ENCODE measurements around the gene AP1G1. TPM values are rescaled to one million over a fixed set of nuclear protein-coding genes. Genes with fewer than 3 reads are reported as not detected.

The AP1G1 gene
- polyA plus RNA-seq, 1 of the 3 experiments (the other 2 are of a cell fraction): 23.8 TPM

DNA sequence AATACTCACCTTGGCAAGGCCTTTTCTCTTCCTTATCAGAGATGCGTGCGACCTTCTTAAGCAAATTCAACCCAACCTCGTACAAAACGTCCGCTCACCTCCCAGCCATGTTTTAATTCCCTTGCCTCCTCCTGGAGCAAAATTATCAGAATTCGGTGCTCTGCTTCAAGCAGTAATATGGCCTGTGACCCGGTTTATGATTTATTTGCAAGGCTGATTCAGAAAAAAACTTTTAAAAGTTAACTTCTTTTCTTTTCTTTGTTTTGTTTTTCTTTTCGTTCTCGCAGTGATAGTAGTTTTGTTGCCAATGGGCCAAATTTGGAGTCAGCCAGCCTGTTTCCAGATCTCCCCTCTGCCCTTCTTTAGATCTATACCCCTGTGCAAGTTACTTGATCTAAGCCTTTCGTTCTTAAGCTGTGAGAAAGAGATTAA lies 84.3 kb downstream of the AP1G1 start, which contains the start of gene PHLPP2:
Gene PHLPP2 (minus strand): TSS at position 382 of the 432 bp plus-strand sequence. CDS start 9,906 bp downstream, outside the sequence.
- H3K4me3 ChIP-seq (ENCODE audit: low read depth in 2 of 2, low read length in 1 of 2): peak within 1 kb of the TSS; percentile 61 to 94
- no peak for DNase-seq
- H3K9me3 ChIP-seq: no peaks in the 10 kb centered on the region
- peak within 1 kb of the TSS; percentile 70; the same call in 1 of the 2 replicates for H3K4me2 ChIP-seq
- no peaks in the 10 kb centered on the region for H3K27me3 ChIP-seq (ENCODE audit: insufficient read depth)
- H4K20me1 ChIP-seq (ENCODE audit: insufficient read depth): peaks cover 10% of the 10 kb centered on the region
- H2AFZ ChIP-seq (ENCODE audit: low read depth): peak within 1 kb of the TSS; percentile 60; the same call in 1 of the 2 replicates
- peaks cover 37% of the 10 kb centered on the region for H3K79me2 ChIP-seq (ENCODE audit: insufficient read depth)
- H3F3A ChIP-seq (replicated peaks; ENCODE audit: insufficient read depth): peaks cover 23% of the 10 kb centered on the region
- H3K9ac ChIP-seq: peak within 1 kb of the TSS; percentile 83
- no peaks in the 10 kb centered on the region for H3K9me2 ChIP-seq
- H3K27ac ChIP-seq (ENCODE audit: low read depth in 2 of 2, low read length in 1 of 2): peak within 1 kb of the TSS; percentile 57 to 73; a peak in 3 of 4 replicates
- no peak for TF ChIP-seq RFX5 (IDR thresholded peaks at IDR 0.05; ENCODE audit: low read length)
- TF ChIP-seq JUND (IDR thresholded peaks at IDR 0.05): no peak
- H3K36me3 ChIP-seq (replicated peaks in 1 of 2; ENCODE audit: control insufficient read depth in 1 of 2, insufficient read depth in 2 of 2, low read length in 1 of 2): peaks cover 3 to 19% of the 10 kb centered on the region in 2 experiments
- CTCF ChIA-PET: interaction anchor here (0.7 to 2.0 kb wide), 2 partner anchors 113 to 147 kb away, joined by 3 to 8 read pairs; no protein-coding TSS in a partner anchor
- H3K4me1 ChIP-seq (ENCODE audit: control insufficient read depth in 1 of 2, insufficient read depth in 2 of 2, low read depth in 1 of 2, low read length in 1 of 2): peaks cover 6 to 10% of the 10 kb centered on the region in 2 experiments; a peak in 2 of 4 replicates
- 60% methylated on average over 10 of the region's 10 CpGs for WGBS (ENCODE audit: low lambda C conversion rate)
- POLR2A ChIA-PET: no interaction called here

GRCh38 chr16:71723537-71724319 lies 84.9 kb downstream of the AP1G1 start:
- H3K36me3 ChIP-seq (replicated peaks in 1 of 2; ENCODE audit: control insufficient read depth in 1 of 2, insufficient read depth in 2 of 2, low read length in 1 of 2): peaks cover 0 to 22% of the 10 kb centered on the region in 2 experiments
- 3% methylated on average over 18 of the region's 104 CpGs for WGBS (ENCODE audit: low lambda C conversion rate)
- peaks cover 43% of the 10 kb centered on the region for H3K79me2 ChIP-seq (ENCODE audit: insufficient read depth)
- no peaks in the 10 kb centered on the region for H3K9me2 ChIP-seq
- peak overlapping the region; percentile 83 for H3K9ac ChIP-seq
- ChIA-PET CTCF (interaction anchor here (0.7 to 2.0 kb wide), 2 partner anchors 113 to 146 kb away, joined by 3 to 8 read pairs; no protein-coding TSS in a partner anchor), POLR2A (no interaction called here)
- TF ChIP-seq GABPA (IDR thresholded peaks at IDR 0.05; ENCODE audit: low read depth) (no peak), SIN3A (IDR thresholded peaks at IDR 0.05; ENCODE audit: borderline replicate concordance, low read depth, low read length) (0 out of 2 replicates have a peak, but pooled peaks have one; percentile 45), TAF1 (IDR thresholded peaks at IDR 0.05; ENCODE audit: borderline replicate concordance, low read depth, low read length) (no peak), RAD21 (IDR thresholded peaks at IDR 0.05; ENCODE audit: low read length) (no peak), MXI1 (IDR thresholded peaks at IDR 0.05; ENCODE audit: low read depth, low read length) (peak; percentile 56; the same call in 1 of the 2 replicates), MAX (IDR thresholded peaks at IDR 0.05; ENCODE audit: low read depth) (no peak), RFX5 (IDR thresholded peaks at IDR 0.05; ENCODE audit: low read length) (no peak), MEF2A (IDR thresholded peaks at IDR 0.05; ENCODE audit: borderline replicate concordance, low read depth) (no peak), TCF12 (IDR thresholded peaks at IDR 0.05) (no peak), TEAD4 (IDR thresholded peaks at IDR 0.05; ENCODE audit: borderline replicate concordance, insufficient read depth) (no peak), NRF1 (IDR thresholded peaks at IDR 0.05; ENCODE audit: low read depth, low read length) (no peak), FOXM1 (IDR thresholded peaks at IDR 0.05; ENCODE audit: low read depth) (no peak), PBX3 (IDR thresholded peaks at IDR 0.05) (no peak)
- TF ChIP-seq, protein P1, sequence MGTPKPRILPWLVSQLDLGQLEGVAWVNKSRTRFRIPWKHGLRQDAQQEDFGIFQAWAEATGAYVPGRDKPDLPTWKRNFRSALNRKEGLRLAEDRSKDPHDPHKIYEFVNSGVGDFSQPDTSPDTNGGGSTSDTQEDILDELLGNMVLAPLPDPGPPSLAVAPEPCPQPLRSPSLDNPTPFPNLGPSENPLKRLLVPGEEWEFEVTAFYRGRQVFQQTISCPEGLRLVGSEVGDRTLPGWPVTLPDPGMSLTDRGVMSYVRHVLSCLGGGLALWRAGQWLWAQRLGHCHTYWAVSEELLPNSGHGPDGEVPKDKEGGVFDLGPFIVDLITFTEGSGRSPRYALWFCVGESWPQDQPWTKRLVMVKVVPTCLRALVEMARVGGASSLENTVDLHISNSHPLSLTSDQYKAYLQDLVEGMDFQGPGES (IDR thresholded peaks at IDR 0.05; ENCODE audit: low read depth, low read length): no peak
- peak overlapping the region; percentile 70; the same call in 1 of the 2 replicates for H3K4me2 ChIP-seq
- peaks cover 6 to 10% of the 10 kb centered on the region in 2 experiments; a peak in 2 of 4 replicates for H3K4me1 ChIP-seq (ENCODE audit: control insufficient read depth in 1 of 2, insufficient read depth in 2 of 2, low read depth in 1 of 2, low read length in 1 of 2)
- peak; percentile 97 for DNase-seq
- H4K20me1 ChIP-seq (ENCODE audit: insufficient read depth): peaks cover 12% of the 10 kb centered on the region
- H3K27me3 ChIP-seq (ENCODE audit: insufficient read depth): no peaks in the 10 kb centered on the region
- H3K9me3 ChIP-seq: no peaks in the 10 kb centered on the region
- H3K27ac ChIP-seq (ENCODE audit: low read depth in 2 of 2, low read length in 1 of 2): peak overlapping the region; percentile 57 to 73; a peak in 3 of 4 replicates
- H3F3A ChIP-seq (replicated peaks; ENCODE audit: insufficient read depth): peaks cover 23% of the 10 kb centered on the region
- peak overlapping the region; percentile 60; the same call in 1 of the 2 replicates for H2AFZ ChIP-seq (ENCODE audit: low read depth)
- peak overlapping the region; percentile 61 to 94 for H3K4me3 ChIP-seq (ENCODE audit: low read depth in 2 of 2, low read length in 1 of 2)

Data from SK-N-SH (cell line).